HepG2 (cell line): ENCODE measurements around the gene SPECC1L. TPM values are rescaled to one million over a fixed set of nuclear protein-coding genes. Genes with fewer than 3 reads are reported as not detected.

ENCODE experiments used
- AGO1 ChIP-seq: fragments of 200-400 bp; formaldehyde crosslinking; IDR thresholded peaks from 2 replicates; pipeline ENCODE4 v1.6.1; 2017; ENCODE audit warnings: mild to moderate bottlenecking, low read depth, low read length, moderate library complexity; ENCODE audit not compliant: poor library complexity, severe bottlenecking
- ATF2 ChIP-seq: sonication (generic); formaldehyde crosslinking; IDR thresholded peaks from 2 replicates; pipeline ENCODE4 v1.4.0; 2020; ENCODE audit warnings: missing genetic modification reagents
- ATM ChIP-seq: fragments of 450-650 bp; IDR thresholded peaks from 2 replicates; pipeline ENCODE4 v1.7.1; 2017; ENCODE audit warnings: mild to moderate bottlenecking, borderline replicate concordance
- BORCS8-MEF2B ChIP-seq: sonication (generic); formaldehyde crosslinking; IDR thresholded peaks from 2 replicates; pipeline ENCODE4 v1.8.0; 2022; ENCODE audit warnings: mild to moderate bottlenecking, missing genetic modification reagents
- CBX2 ChIP-seq, 2 experiments: fragments of 200-600 bp in 1 of 2; sonication (generic); formaldehyde crosslinking in 1 of 2; IDR thresholded peaks; 2 replicates each; pipeline versions ENCODE4 v1.7.0 to v1.8.1; 2018 to 2022; ENCODE audit warnings: low read depth in 2 of 2, low read length in 1 of 2, mild to moderate bottlenecking in 1 of 2, missing genetic modification reagents in 1 of 2
- FOXC1 ChIP-seq: sonication (generic); formaldehyde crosslinking; IDR thresholded peaks from 2 replicates; pipeline ENCODE4 v1.8.0; 2022; ENCODE audit warnings: mild to moderate bottlenecking, missing genetic modification reagents, borderline replicate concordance
- KMT2B ChIP-seq: IDR thresholded peaks from 2 replicates; pipeline ENCODE4 v1.6.1; 2016; ENCODE audit warnings: missing genetic modification reagents, missing compliant biosample characterization
- MXI1 ChIP-seq: IDR thresholded peaks from 3 replicates; pipeline ENCODE4 v1.6.1; 2012; ENCODE audit warnings: low read depth, low read length, inconsistent platforms, borderline replicate concordance
- PPARG ChIP-seq: conservative IDR thresholded peaks from 2 replicates; pipeline ENCODE4 v1.6.1; 2016; ENCODE audit warnings: missing biosample characterization, missing genetic modification reagents
- RBAK ChIP-seq: sonication (generic); formaldehyde crosslinking; IDR thresholded peaks from 2 replicates; pipeline ENCODE4 v1.5.1; 2020; ENCODE audit warnings: mild to moderate bottlenecking, missing genetic modification reagents
- RBM39 ChIP-seq: fragments of 200-400 bp; formaldehyde crosslinking; IDR thresholded peaks from one replicate; pipeline ENCODE4 v1.6.1; 2018; ENCODE audit warnings: antibody characterized with exemption, mild to moderate bottlenecking, low read depth, low read length; ENCODE audit not compliant: poor library complexity, severe bottlenecking
- SMAD9 ChIP-seq: sonication (generic); formaldehyde crosslinking; IDR thresholded peaks from 2 replicates; pipeline ENCODE4 v1.5.1; 2020; ENCODE audit warnings: mild to moderate bottlenecking, missing genetic modification reagents
- ZBTB20 ChIP-seq: sonication (generic); formaldehyde crosslinking; IDR thresholded peaks from 2 replicates; pipeline ENCODE4 v1.8.1; 2023; ENCODE audit warnings: missing genetic modification reagents, low read depth, mild to moderate bottlenecking, borderline replicate concordance
- ZNF20 ChIP-seq: sonication (generic); formaldehyde crosslinking; IDR thresholded peaks from 2 replicates; pipeline ENCODE4 v1.4.0; 2020; ENCODE audit warnings: mild to moderate bottlenecking, moderate library complexity, missing genetic modification reagents
- ZNF350 ChIP-seq: sonication (generic); formaldehyde crosslinking; IDR thresholded peaks from 2 replicates; pipeline ENCODE4 v1.4.0; 2020; ENCODE audit warnings: mild to moderate bottlenecking, low read depth, missing genetic modification reagents, borderline replicate concordance
- ZNF460 ChIP-seq: sonication (generic); formaldehyde crosslinking; IDR thresholded peaks from 2 replicates; pipeline ENCODE4 v1.5.1; 2020; ENCODE audit warnings: missing genetic modification reagents, mild to moderate bottlenecking, borderline replicate concordance
- ZNF589 ChIP-seq: sonication (generic); formaldehyde crosslinking; conservative IDR thresholded peaks from 2 replicates; pipeline ENCODE4 v1.8.0; 2022; ENCODE audit warnings: mild to moderate bottlenecking, moderate library complexity, missing genetic modification reagents
- ZSCAN20 ChIP-seq: sonication (generic); formaldehyde crosslinking; IDR thresholded peaks from 2 replicates; pipeline ENCODE4 v1.4.0; 2020; ENCODE audit warnings: missing genetic modification reagents, mild to moderate bottlenecking, borderline replicate concordance
- ZSCAN29 ChIP-seq: sonication (generic); formaldehyde crosslinking; conservative IDR thresholded peaks from 2 replicates; pipeline ENCODE4 v1.4.0; 2020; ENCODE audit warnings: mild to moderate bottlenecking, missing genetic modification reagents
- polyA plus RNA-seq, 8 experiments: library from polyadenylated mRNA; depleted of rRNA in 3 of 8; stranded (reverse) in 7 of 8; unstranded in 1 of 8; fragments of >200 nt; fragmentation: Illumina TruSeq in 4 of 8; extraction: Trizol in 4 of 8; gene quantifications; 2 replicates each; pipeline versions ENCODE4 v1.2.1 to v1.2.3, GENCODE V29; 2011 to 2016; ENCODE audit warnings: low read depth in 4 of 8, missing spikeins in 1 of 8, mixed read lengths in 1 of 8; ENCODE audit not compliant: insufficient read depth in 1 of 8
- total RNA-seq, 5 experiments: library from RNA; depleted of rRNA; stranded (reverse); fragments of >200 nt; fragmentation: Illumina TruSeq; extraction: Trizol; gene quantifications; 2 replicates each; pipeline ENCODE4 v1.2.3, GENCODE V29; 2016; ENCODE audit warnings: low read depth in 1 of 5
- TF ChIP-seq, protein P1 (sequence below): sonication (generic); formaldehyde crosslinking; IDR thresholded peaks from 2 replicates; pipeline ENCODE4 v1.4.0; 2020; ENCODE audit warnings: missing genetic modification reagents, borderline replicate concordance
- TF ChIP-seq, protein P2 (sequence below): sonication (generic); formaldehyde crosslinking; IDR thresholded peaks from 2 replicates; pipeline ENCODE4 v1.4.0; 2020; ENCODE audit warnings: missing genetic modification reagents

The SPECC1L gene
- total and polyA plus RNA-seq, 2 of the 13 experiments (the other 11 are each of a cell fraction or from before 2014, with no cell fraction given) = 14.1 to 30.3 TPM

DNA sequence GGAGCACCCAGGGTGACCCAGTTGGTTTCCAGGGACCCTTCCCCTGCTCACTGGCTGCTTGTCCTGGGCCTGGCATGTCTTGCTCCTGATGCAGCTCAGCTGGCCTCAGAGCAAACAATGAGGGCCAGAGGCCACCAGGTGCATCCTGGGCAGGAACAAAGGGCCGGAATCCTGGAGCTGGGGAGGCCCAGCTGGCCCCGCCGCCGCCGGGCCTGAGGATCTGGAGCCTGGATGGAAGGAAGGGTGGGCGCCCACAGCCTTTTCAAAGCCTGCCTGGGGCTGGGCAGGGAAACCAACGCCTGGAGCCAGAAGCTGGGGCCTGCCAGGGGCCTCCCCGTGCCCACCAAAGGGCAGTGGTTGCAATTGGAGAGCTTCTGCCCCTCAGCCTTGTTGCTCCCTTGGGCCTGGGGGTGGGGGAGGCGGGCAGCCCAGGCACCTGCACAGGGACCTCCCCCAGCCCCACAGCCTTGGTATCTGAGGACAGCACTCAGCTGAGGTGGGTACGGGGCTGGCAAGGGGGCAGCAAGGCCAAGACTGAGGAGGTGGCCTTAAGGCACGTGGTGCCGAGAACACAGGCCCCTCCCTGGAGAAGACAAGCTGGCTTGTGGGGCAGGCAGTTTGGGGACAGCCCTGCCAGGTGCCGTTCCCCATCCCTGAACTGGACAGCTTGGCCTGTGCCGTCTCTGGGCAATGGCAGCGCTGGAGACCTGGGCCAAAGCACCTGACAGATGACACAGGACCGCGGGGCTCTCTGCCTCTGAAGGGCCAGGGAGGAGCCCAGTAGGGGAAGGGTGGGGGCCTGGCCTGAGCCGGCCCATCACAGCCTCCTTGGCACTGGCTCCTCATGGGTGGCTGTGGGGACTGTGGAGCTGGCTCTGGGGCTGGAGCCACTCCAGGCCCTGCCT lies 149.7 kb downstream of the SPECC1L start (continued):
- TF ChIP-seq ZNF460 (CRISPR knock-in tag) (no peak), ZNF20 (no peak), RBAK (CRISPR knock-in tag) (no peak), FOXC1 (CRISPR knock-in tag) (no peak), ZSCAN20 (no peak), KMT2B (no peak), CBX2 (IDR thresholded peaks at IDR 0.05; ENCODE audit: low read depth, low read length) (no peak), CBX2 (CRISPR knock-in tag; IDR thresholded peaks at IDR 0.05; ENCODE audit: low read depth) (no peak), ZNF589 (CRISPR knock-in tag) (0 out of 2 replicates have a peak, but pooled peaks have one; percentile 10), ATF2 (CRISPR knock-in tag) (0 out of 2 replicates have a peak, but pooled peaks have one; percentile 30), BORCS8-MEF2B (CRISPR knock-in tag) (peak; percentile 21; the same call in 1 of the 2 replicates), ZSCAN29 (CRISPR knock-in tag) (no peak), RBM39 (no peak), MXI1 (no peak), ATM (no peak), ZNF350 (CRISPR knock-in tag) (no peak; the same call in 1 of the 2 replicates), PPARG (CRISPR knock-in tag) (peak; percentile 72), ZBTB20 (CRISPR knock-in tag) (peak; percentile 23; the same call in 1 of the 2 replicates), AGO1 (no peak), SMAD9 (CRISPR knock-in tag) (no peak)
- TF ChIP-seq, protein P1, sequence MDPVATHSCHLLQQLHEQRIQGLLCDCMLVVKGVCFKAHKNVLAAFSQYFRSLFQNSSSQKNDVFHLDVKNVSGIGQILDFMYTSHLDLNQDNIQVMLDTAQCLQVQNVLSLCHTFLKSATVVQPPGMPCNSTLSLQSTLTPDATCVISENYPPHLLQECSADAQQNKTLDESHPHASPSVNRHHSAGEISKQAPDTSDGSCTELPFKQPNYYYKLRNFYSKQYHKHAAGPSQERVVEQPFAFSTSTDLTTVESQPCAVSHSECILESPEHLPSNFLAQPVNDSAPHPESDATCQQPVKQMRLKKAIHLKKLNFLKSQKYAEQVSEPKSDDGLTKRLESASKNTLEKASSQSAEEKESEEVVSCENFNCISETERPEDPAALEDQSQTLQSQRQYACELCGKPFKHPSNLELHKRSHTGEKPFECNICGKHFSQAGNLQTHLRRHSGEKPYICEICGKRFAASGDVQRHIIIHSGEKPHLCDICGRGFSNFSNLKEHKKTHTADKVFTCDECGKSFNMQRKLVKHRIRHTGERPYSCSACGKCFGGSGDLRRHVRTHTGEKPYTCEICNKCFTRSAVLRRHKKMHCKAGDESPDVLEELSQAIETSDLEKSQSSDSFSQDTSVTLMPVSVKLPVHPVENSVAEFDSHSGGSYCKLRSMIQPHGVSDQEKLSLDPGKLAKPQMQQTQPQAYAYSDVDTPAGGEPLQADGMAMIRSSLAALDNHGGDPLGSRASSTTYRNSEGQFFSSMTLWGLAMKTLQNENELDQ (CRISPR knock-in tag) = no peak
- TF ChIP-seq, protein P2, sequence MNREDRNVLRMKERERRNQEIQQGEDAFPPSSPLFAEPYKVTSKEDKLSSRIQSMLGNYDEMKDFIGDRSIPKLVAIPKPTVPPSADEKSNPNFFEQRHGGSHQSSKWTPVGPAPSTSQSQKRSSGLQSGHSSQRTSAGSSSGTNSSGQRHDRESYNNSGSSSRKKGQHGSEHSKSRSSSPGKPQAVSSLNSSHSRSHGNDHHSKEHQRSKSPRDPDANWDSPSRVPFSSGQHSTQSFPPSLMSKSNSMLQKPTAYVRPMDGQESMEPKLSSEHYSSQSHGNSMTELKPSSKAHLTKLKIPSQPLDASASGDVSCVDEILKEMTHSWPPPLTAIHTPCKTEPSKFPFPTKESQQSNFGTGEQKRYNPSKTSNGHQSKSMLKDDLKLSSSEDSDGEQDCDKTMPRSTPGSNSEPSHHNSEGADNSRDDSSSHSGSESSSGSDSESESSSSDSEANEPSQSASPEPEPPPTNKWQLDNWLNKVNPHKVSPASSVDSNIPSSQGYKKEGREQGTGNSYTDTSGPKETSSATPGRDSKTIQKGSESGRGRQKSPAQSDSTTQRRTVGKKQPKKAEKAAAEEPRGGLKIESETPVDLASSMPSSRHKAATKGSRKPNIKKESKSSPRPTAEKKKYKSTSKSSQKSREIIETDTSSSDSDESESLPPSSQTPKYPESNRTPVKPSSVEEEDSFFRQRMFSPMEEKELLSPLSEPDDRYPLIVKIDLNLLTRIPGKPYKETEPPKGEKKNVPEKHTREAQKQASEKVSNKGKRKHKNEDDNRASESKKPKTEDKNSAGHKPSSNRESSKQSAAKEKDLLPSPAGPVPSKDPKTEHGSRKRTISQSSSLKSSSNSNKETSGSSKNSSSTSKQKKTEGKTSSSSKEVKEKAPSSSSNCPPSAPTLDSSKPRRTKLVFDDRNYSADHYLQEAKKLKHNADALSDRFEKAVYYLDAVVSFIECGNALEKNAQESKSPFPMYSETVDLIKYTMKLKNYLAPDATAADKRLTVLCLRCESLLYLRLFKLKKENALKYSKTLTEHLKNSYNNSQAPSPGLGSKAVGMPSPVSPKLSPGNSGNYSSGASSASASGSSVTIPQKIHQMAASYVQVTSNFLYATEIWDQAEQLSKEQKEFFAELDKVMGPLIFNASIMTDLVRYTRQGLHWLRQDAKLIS = no peak
